ENCODE measurements around the gene ROBO2. TPM values are rescaled to one million over a fixed set of nuclear protein-coding genes. Genes with fewer than 3 reads are reported as not detected.
A peak's percentile ranks its signal among the peaks of the same experiment; 100 is the strongest.

Gene ROBO2
- total RNA-seq, 1 donor from 2014 or later: 330 TPM

- no peak overlapping the region for H3K27ac Mint-ChIP-seq (ENCODE audit: unreplicated experiment)
- no peak overlapping the region for H3K4me3 Mint-ChIP-seq (ENCODE audit: unreplicated experiment)
- peaks cover 5% of the 10 kb centered on the region for H3K36me3 Mint-ChIP-seq (ENCODE audit: unreplicated experiment)
- DNase-seq: no peak
- TF ChIP-seq, protein P1, sequence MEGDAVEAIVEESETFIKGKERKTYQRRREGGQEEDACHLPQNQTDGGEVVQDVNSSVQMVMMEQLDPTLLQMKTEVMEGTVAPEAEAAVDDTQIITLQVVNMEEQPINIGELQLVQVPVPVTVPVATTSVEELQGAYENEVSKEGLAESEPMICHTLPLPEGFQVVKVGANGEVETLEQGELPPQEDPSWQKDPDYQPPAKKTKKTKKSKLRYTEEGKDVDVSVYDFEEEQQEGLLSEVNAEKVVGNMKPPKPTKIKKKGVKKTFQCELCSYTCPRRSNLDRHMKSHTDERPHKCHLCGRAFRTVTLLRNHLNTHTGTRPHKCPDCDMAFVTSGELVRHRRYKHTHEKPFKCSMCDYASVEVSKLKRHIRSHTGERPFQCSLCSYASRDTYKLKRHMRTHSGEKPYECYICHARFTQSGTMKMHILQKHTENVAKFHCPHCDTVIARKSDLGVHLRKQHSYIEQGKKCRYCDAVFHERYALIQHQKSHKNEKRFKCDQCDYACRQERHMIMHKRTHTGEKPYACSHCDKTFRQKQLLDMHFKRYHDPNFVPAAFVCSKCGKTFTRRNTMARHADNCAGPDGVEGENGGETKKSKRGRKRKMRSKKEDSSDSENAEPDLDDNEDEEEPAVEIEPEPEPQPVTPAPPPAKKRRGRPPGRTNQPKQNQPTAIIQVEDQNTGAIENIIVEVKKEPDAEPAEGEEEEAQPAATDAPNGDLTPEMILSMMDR (IDR thresholded peaks at IDR 0.05; ENCODE audit: partially characterized antibody, unreplicated experiment): no peak
- H3K9me3 Mint-ChIP-seq (ENCODE audit: unreplicated experiment): peaks cover 3% of the 10 kb centered on the region
- H3K27me3 Mint-ChIP-seq (ENCODE audit: unreplicated experiment): no peaks in the 10 kb centered on the region
- peaks cover 27% of the 10 kb centered on the region for H3K4me1 Mint-ChIP-seq (ENCODE audit: low read depth, unreplicated experiment)
Observed at GRCh38 chr3:77539677-77540076, 499.8 kb downstream of the ROBO2 start.

DNA sequence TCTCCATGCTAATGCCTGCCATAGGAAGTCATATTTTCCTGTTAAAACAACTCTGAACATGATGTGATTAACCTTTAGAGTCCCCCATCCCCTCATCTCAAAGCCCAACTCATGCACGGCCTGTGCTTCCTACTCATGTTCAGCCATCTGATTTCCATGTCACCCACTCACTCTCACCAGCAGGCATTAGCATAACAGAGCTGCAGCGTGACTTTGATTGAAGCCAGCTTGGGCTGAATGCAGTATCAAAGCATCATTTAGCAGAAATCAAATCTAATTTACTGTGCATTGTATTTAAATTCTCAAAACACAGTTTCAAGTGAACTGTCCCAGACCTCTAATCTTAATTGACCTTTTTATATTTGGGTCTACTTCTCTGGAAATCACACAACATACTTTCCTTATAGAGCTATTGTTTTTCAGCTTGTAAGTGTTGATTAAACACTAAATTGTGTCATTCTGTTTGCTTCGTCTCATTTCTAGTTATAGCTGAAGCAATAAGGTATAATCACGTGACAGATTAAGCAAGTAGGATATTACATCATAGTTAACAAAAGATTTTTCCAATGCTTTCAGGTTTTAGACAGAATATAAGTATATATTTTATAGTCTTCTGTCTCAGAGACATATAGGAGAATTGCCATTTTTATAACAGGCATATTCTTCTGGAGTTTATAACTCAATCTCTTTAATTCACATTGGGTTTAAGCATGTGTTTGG lies 501.5 kb downstream of the ROBO2 start:
- no peak overlapping the region for H3K27ac Mint-ChIP-seq (ENCODE audit: unreplicated experiment)

GRCh38 chr3:77546246-77546645 lies 506.3 kb downstream of the ROBO2 start:
- Mint-ChIP-seq H3K4me1 (ENCODE audit: low read depth, unreplicated experiment) (peaks cover 10% of the 10 kb centered on the region), H3K27ac (ENCODE audit: unreplicated experiment) (no peak overlapping the region), H3K36me3 (ENCODE audit: unreplicated experiment) (no peaks in the 10 kb centered on the region), H3K9me3 (ENCODE audit: unreplicated experiment) (no peaks in the 10 kb centered on the region), H3K27me3 (ENCODE audit: unreplicated experiment) (no peaks in the 10 kb centered on the region), H3K4me3 (ENCODE audit: unreplicated experiment) (no peak overlapping the region)
- no peak for DNase-seq
- TF ChIP-seq, protein P1 (IDR thresholded peaks at IDR 0.05; ENCODE audit: partially characterized antibody, unreplicated experiment): no peak

More for the DNA sequence above, 501.5 kb downstream of the ROBO2 start:
- Mint-ChIP-seq H3K36me3 (ENCODE audit: unreplicated experiment) (peaks cover 5% of the 10 kb centered on the region), H3K9me3 (ENCODE audit: unreplicated experiment) (peaks cover 3% of the 10 kb centered on the region), H3K27me3 (ENCODE audit: unreplicated experiment) (no peaks in the 10 kb centered on the region), H3K4me1 (ENCODE audit: low read depth, unreplicated experiment) (peaks cover 19% of the 10 kb centered on the region), H3K4me3 (ENCODE audit: unreplicated experiment) (no peak overlapping the region)
- DNase-seq: peak; percentile 27
- TF ChIP-seq, protein P1 (IDR thresholded peaks at IDR 0.05; ENCODE audit: partially characterized antibody, unreplicated experiment): no peak

- Mint-ChIP-seq H3K4me3 (ENCODE audit: unreplicated experiment) (no peak overlapping the region), H3K27me3 (ENCODE audit: unreplicated experiment) (no peaks in the 10 kb centered on the region), H3K4me1 (ENCODE audit: low read depth, unreplicated experiment) (no peaks in the 10 kb centered on the region), H3K27ac (ENCODE audit: unreplicated experiment) (no peak overlapping the region), H3K36me3 (ENCODE audit: unreplicated experiment) (no peaks in the 10 kb centered on the region), H3K9me3 (ENCODE audit: unreplicated experiment) (no peaks in the 10 kb centered on the region)
- no peak for DNase-seq
- TF ChIP-seq, protein P1 (IDR thresholded peaks at IDR 0.05; ENCODE audit: partially characterized antibody, unreplicated experiment): no peak
Observed at GRCh38 chr3:77549034-77549433, 509.1 kb downstream of the ROBO2 start.

GRCh38 chr3:77553240-77553639 lies 513.3 kb downstream of the ROBO2 start:
- Mint-ChIP-seq H3K4me3 (ENCODE audit: unreplicated experiment) (no peak overlapping the region), H3K4me1 (ENCODE audit: low read depth, unreplicated experiment) (no peaks in the 10 kb centered on the region), H3K36me3 (ENCODE audit: unreplicated experiment) (no peaks in the 10 kb centered on the region), H3K9me3 (ENCODE audit: unreplicated experiment) (no peaks in the 10 kb centered on the region), H3K27ac (ENCODE audit: unreplicated experiment) (no peak overlapping the region), H3K27me3 (ENCODE audit: unreplicated experiment) (no peaks in the 10 kb centered on the region)
- TF ChIP-seq, protein P1 (IDR thresholded peaks at IDR 0.05; ENCODE audit: partially characterized antibody, unreplicated experiment): no peak
- no peak for DNase-seq
